Lung microvascular endothelial cell (primary cell): Measurements from ENCODE around the gene CTDSPL. TPM values are rescaled to one million over a fixed set of nuclear protein-coding genes. Genes with fewer than 3 reads are reported as not detected.
"Not testable (repeated sequence)": the region's sequence is repeated elsewhere in the genome, so short reads cannot be mapped to it uniquely, and the experiment has no call there.

ENCODE experiments used
- DNase-seq, 2 donors: peaks; one replicate each; pipeline versions ENCODE4 v3.0.0 to v3.0.0-alpha.2; 2010; ENCODE audit warnings: low read depth in 2 of 2
- total RNA-seq: library from RNA; depleted of rRNA; stranded (reverse); fragments of >200 nt; gene quantifications from 2 replicates; pipeline ENCODE4 v1.2.1, GENCODE V29; 2014

The CTDSPL gene
- total RNA-seq, 1 donor from 2014 or later = 206 TPM

GRCh38 chr3:37963635-37964034, 102.0 kb downstream of the CTDSPL start:
- DNase-seq = no peak

GRCh38 chr3:37964146-37964545, 102.5 kb downstream of the CTDSPL start:
- DNase-seq = no peak

GRCh38 chr3:37964716-37965115, 103.0 kb downstream of the CTDSPL start:
- DNase-seq = no peak

GRCh38 chr3:37967260-37967881, 105.7 kb downstream of the CTDSPL start:
- peak; percentile 75 to 81 for DNase-seq

- DNase-seq = no peak
Observed at GRCh38 chr3:37968199-37968598, 106.5 kb downstream of the CTDSPL start.

- DNase-seq = no peak
Observed at GRCh38 chr3:37968813-37969595, 107.3 kb downstream of the CTDSPL start.

- DNase-seq = no peak
Observed at GRCh38 chr3:37969596-37970100, 108.0 kb downstream of the CTDSPL start.

- DNase-seq = peak in 1 of 2 donors; percentile 47
Observed at GRCh38 chr3:37970802-37971201, 109.1 kb downstream of the CTDSPL start.

- DNase-seq = no peak
Observed at GRCh38 chr3:37971467-37971866, 109.8 kb downstream of the CTDSPL start.

GRCh38 chr3:37972056-37972455, 110.4 kb downstream of the CTDSPL start:
- not testable (repeated sequence) for DNase-seq

GRCh38 chr3:37973246-37974054, 111.8 kb downstream of the CTDSPL start:
- no peak for DNase-seq

GRCh38 chr3:37974121-37975083, 112.7 kb downstream of the CTDSPL start:
- DNase-seq = peak; percentile 79 to 82

- DNase-seq = no peak
Observed at GRCh38 chr3:37979541-37980461, 118.1 kb downstream of the CTDSPL start.

GRCh38 chr3:37980462-37981347, 119.0 kb downstream of the CTDSPL start:
- DNase-seq = no peak

- DNase-seq = no peak
Observed at GRCh38 chr3:37981348-37981664, 119.6 kb downstream of the CTDSPL start.

GRCh38 chr3:37982331-37982730, 120.7 kb downstream of the CTDSPL start:
- peak in 1 of 2 donors; percentile 65 for DNase-seq

- DNase-seq = peak in 1 of 2 donors; percentile 47
Observed at GRCh38 chr3:37984051-37984450, 122.4 kb downstream of the CTDSPL start.

- DNase-seq = peak in 1 of 2 donors; percentile 25
Observed at GRCh38 chr3:37984596-37984995, 122.9 kb downstream of the CTDSPL start.
